H9 (cell line): ENCODE measurements around the gene ACP6. TPM values are rescaled to one million over a fixed set of nuclear protein-coding genes. Genes with fewer than 3 reads are reported as not detected.

ENCODE experiments used
- DNase-seq: peaks from one replicate; pipeline ENCODE4 v3.0.0-alpha.2; 2017
- H2AFZ ChIP-seq: one replicate; pipeline ENCODE4 v1.6.1; 2013; ENCODE audit warnings: mild to moderate bottlenecking, low read length, control low read depth, moderate library complexity
- H2AK5ac ChIP-seq: 2 replicates; pipeline ENCODE4 v1.6.1; 2013; ENCODE audit warnings: low read length, control low read depth, mixed read lengths; ENCODE audit not compliant: insufficient read length
- H2BK120ac ChIP-seq: one replicate; pipeline ENCODE4 v1.6.1; 2013; ENCODE audit warnings: low read depth, mild to moderate bottlenecking, low read length, control low read depth, inconsistent platforms; ENCODE audit not compliant: poor library complexity, severe bottlenecking
- H2BK12ac ChIP-seq: 2 replicates; pipeline ENCODE4 v1.6.1; 2013; ENCODE audit warnings: low read length, control low read depth, mixed read lengths, low read depth; ENCODE audit not compliant: insufficient read length
- H2BK15ac ChIP-seq: 2 replicates; pipeline ENCODE4 v1.6.1; 2013; ENCODE audit warnings: low read depth, low read length, control low read depth
- H2BK20ac ChIP-seq: one replicate; pipeline ENCODE4 v1.6.1; 2013; ENCODE audit warnings: low read depth, mild to moderate bottlenecking, low read length, control low read depth, inconsistent platforms; ENCODE audit not compliant: poor library complexity, severe bottlenecking
- H2BK5ac ChIP-seq: 2 replicates; pipeline ENCODE4 v1.6.1; 2013; ENCODE audit warnings: low read length, control low read depth, mixed read lengths; ENCODE audit not compliant: insufficient read length
- H3K14ac ChIP-seq: 2 replicates; pipeline ENCODE4 v1.6.1; 2013; ENCODE audit warnings: low read length, control low read depth; ENCODE audit not compliant: insufficient read depth
- H3K18ac ChIP-seq: 2 replicates; pipeline ENCODE4 v1.6.1; 2013; ENCODE audit warnings: low read depth, mild to moderate bottlenecking, mixed read lengths, low read length, control low read depth; ENCODE audit not compliant: insufficient read length
- H3K23ac ChIP-seq: 2 replicates; pipeline ENCODE4 v1.6.1; 2013; ENCODE audit warnings: low read length, control low read depth, mixed read lengths, low read depth; ENCODE audit not compliant: insufficient read length
- H3K23me2 ChIP-seq: 2 replicates; pipeline ENCODE4 v1.6.1; 2013; ENCODE audit warnings: low read depth, mild to moderate bottlenecking, mixed read lengths, low read length, control low read depth; ENCODE audit not compliant: insufficient read length, poor library complexity, severe bottlenecking
- H3K27ac ChIP-seq: 2 replicates; pipeline ENCODE4 v1.5.1; 2013; ENCODE audit warnings: low read length, control low read depth, mixed read lengths, low read depth; ENCODE audit not compliant: insufficient read length
- H3K27me3 ChIP-seq: 2 replicates; pipeline ENCODE4 v1.6.1; 2013; ENCODE audit warnings: low read length, control low read depth, inconsistent platforms; ENCODE audit not compliant: insufficient read depth
- H3K4ac ChIP-seq: 2 replicates; pipeline ENCODE4 v1.6.1; 2013; ENCODE audit warnings: low read depth, mild to moderate bottlenecking, control low read depth, inconsistent platforms, low read length, moderate library complexity
- H3K4me1 ChIP-seq: 2 replicates; pipeline ENCODE4 v1.6.1; 2013; ENCODE audit warnings: low read length, control low read depth, inconsistent platforms; ENCODE audit not compliant: insufficient read depth
- H3K4me2 ChIP-seq: 2 replicates; pipeline ENCODE4 v1.6.1; 2013; ENCODE audit warnings: low read length, control low read depth, mixed read lengths; ENCODE audit not compliant: insufficient read length, insufficient read depth
- H3K56ac ChIP-seq: 2 replicates; pipeline ENCODE4 v1.6.1; 2013; ENCODE audit warnings: low read depth, mild to moderate bottlenecking, mixed read lengths, low read length, control low read depth; ENCODE audit not compliant: insufficient read length
- H3K79me1 ChIP-seq: 2 replicates; pipeline ENCODE4 v1.6.1; 2013; ENCODE audit warnings: low read depth, mild to moderate bottlenecking, moderate library complexity, low read length, control low read depth, inconsistent platforms; ENCODE audit not compliant: insufficient read depth, poor library complexity, severe bottlenecking
- H3K79me2 ChIP-seq: 2 replicates; pipeline ENCODE4 v1.6.1; 2013; ENCODE audit warnings: low read length, control low read depth, inconsistent platforms; ENCODE audit not compliant: insufficient read depth
- H3K9ac ChIP-seq: 2 replicates; pipeline ENCODE4 v1.6.1; 2013; ENCODE audit warnings: low read length, control low read depth, mixed read lengths; ENCODE audit not compliant: insufficient read length; ENCODE audit errors: extremely low read depth
- H3K9me3 ChIP-seq: one replicate; pipeline ENCODE4 v1.6.1; 2013; ENCODE audit warnings: low read depth, low read length, inconsistent platforms; ENCODE audit not compliant: control insufficient read depth
- H3T11ph ChIP-seq: one replicate; pipeline ENCODE4 v1.6.1; 2013; ENCODE audit warnings: mild to moderate bottlenecking, low read length, control low read depth, inconsistent platforms
- H4K20me1 ChIP-seq: one replicate; pipeline ENCODE4 v1.6.1; 2013; ENCODE audit not compliant: control insufficient read depth, insufficient read length, insufficient read depth
- H4K5ac ChIP-seq: 2 replicates; pipeline ENCODE4 v1.6.1; 2013; ENCODE audit warnings: low read depth, mild to moderate bottlenecking, mixed read lengths, low read length, control low read depth; ENCODE audit not compliant: insufficient read length
- H4K8ac ChIP-seq: replicated peaks from 2 replicates; pipeline ENCODE4 v1.6.1; 2013; ENCODE audit warnings: low read length, control low read depth, mixed read lengths, low read depth; ENCODE audit not compliant: insufficient read length
- H4K91ac ChIP-seq: 2 replicates; pipeline ENCODE4 v1.6.1; 2013; ENCODE audit warnings: low read depth, mild to moderate bottlenecking, moderate library complexity, mixed read lengths, low read length, control low read depth; ENCODE audit not compliant: insufficient read length
- H3K27ac Mint-ChIP-seq, 3 experiments: 2 replicates in 2 of 3; 3 replicates in 1 of 3; pipeline ENCODE4 v1.8.0; 2020 to 2021; ENCODE audit warnings: mixed read lengths in 3 of 3, mild to moderate bottlenecking in 1 of 3, moderate library complexity in 1 of 3
- H3K27me3 Mint-ChIP-seq: 2 replicates; pipeline ENCODE4 v1.8.0; 2021; ENCODE audit warnings: low read depth, mild to moderate bottlenecking, moderate library complexity, mixed read lengths
- H3K36me3 Mint-ChIP-seq, 3 experiments: 2 replicates in 2 of 3; 3 replicates in 1 of 3; pipeline ENCODE4 v1.8.0; 2020 to 2021; ENCODE audit warnings: low read depth in 3 of 3, mixed read lengths in 3 of 3; ENCODE audit not compliant: insufficient read depth in 1 of 3
- H3K4me1 Mint-ChIP-seq, 2 experiments: 2 replicates each; pipeline ENCODE4 v1.8.0; 2020; ENCODE audit warnings: mixed read lengths in 2 of 2
- H3K4me3 Mint-ChIP-seq, 2 experiments: 2 replicates in 1 of 2; 3 replicates in 1 of 2; pipeline ENCODE4 v1.8.0; 2020 to 2021; ENCODE audit warnings: mild to moderate bottlenecking in 2 of 2, mixed read lengths in 2 of 2, moderate library complexity in 1 of 2
- H3K9me3 Mint-ChIP-seq, 2 experiments: 2 replicates in 1 of 2; 3 replicates in 1 of 2; pipeline ENCODE4 v1.8.0; 2020; ENCODE audit warnings: mild to moderate bottlenecking in 2 of 2, mixed read lengths in 2 of 2, moderate library complexity in 1 of 2
- CTCF ChIP-seq: fragments of 200-600 bp; sonication (generic); conservative IDR thresholded peaks from 3 replicates; pipeline ENCODE4 v1.8.0; 2021; ENCODE audit warnings: antibody characterized with exemption, mild to moderate bottlenecking
- WGBS: extraction: QIAGEN DNeasy Blood & Tissue Kit; methylation state at CpG from one replicate; pipeline ENCODE4 v1.1.7; 2013; ENCODE audit warnings: missing lambda C conversion rate, low lambda C conversion rate, mixed read lengths; ENCODE audit not compliant: insufficient read length; ENCODE audit errors: extremely low coverage; 5-methylcytosine and 5-hydroxymethylcytosine counted together
- total RNA-seq: library from RNA; stranded (reverse); gene quantifications from 2 replicates; pipeline ENCODE4 v1.2.1, GENCODE V29; 2021

The ACP6 gene
- total RNA-seq, 1 experiment from 2014 or later: 17.1 TPM

- Histone ChIP-seq H3K4me2 (no peak overlapping the region), H3K27ac (no peak overlapping the region), H4K8ac (no peak overlapping the region), H3K79me1 (no peaks in the 10 kb centered on the region), H2BK120ac (no peak overlapping the region), H3K23ac (no peak overlapping the region), H2BK20ac (no peak overlapping the region), H3K23me2 (no peaks in the 10 kb centered on the region), H2BK12ac (no peak overlapping the region), H3K9ac (no peak overlapping the region), H3K4me1 (no peaks in the 10 kb centered on the region), H4K5ac (no peak overlapping the region), H2AK5ac (no peak overlapping the region), H3K4ac (no peak overlapping the region), H4K91ac (no peak overlapping the region), H4K20me1 (no peaks in the 10 kb centered on the region), H3K27me3 (no peaks in the 10 kb centered on the region), H3K79me2 (no peaks in the 10 kb centered on the region), H3K9me3 (no peaks in the 10 kb centered on the region), H3K14ac (no peak overlapping the region), H2AFZ (no peak overlapping the region), H3T11ph (no peak overlapping the region), H3K56ac (no peak overlapping the region), H2BK15ac (no peak overlapping the region), H3K18ac (no peak overlapping the region), H2BK5ac (no peak overlapping the region)
- no CpG with 5 or more reads among the region's 4 CpGs for WGBS
- DNase-seq: no peak
- no peaks in the 10 kb centered on the region for H3K9me3 Mint-ChIP-seq
- peaks cover 40 to 75% (median 70%) of the 10 kb centered on the region in 3 experiments; a peak in 6 of 7 replicates for H3K36me3 Mint-ChIP-seq
- H3K4me1 Mint-ChIP-seq: peaks cover 11 to 14% of the 10 kb centered on the region in 2 experiments
- H3K27me3 Mint-ChIP-seq: no peaks in the 10 kb centered on the region
- no peak overlapping the region for H3K4me3 Mint-ChIP-seq
- no peak for TF ChIP-seq CTCF
- peak overlapping the region in 1 of 3 experiments; percentile 55; a peak in 2 of 7 replicates for H3K27ac Mint-ChIP-seq
These were observed 58.0 kb downstream of the ACP6 start for GRCh38 chr1:147612366-147612765.
